OCI-LY1 (cell line): Measurements from ENCODE around the gene PHLDB2.

ENCODE experiments used
- H2AFZ ChIP-seq: fragments of 200-600 bp; sonication (generic), shearing (Covaris generic); 2 replicates; pipeline ENCODE4 v1.6.0; 2014; ENCODE audit warnings: antibody characterized with exemption, mild to moderate bottlenecking, low read length
- H3F3A ChIP-seq: fragments of 200-600 bp; sonication (generic), shearing (Covaris generic); 2 replicates; pipeline ENCODE4 v1.6.0; 2014; ENCODE audit warnings: mild to moderate bottlenecking, antibody characterized with exemption, low read length, moderate library complexity; ENCODE audit not compliant: insufficient read depth
- H3K27ac ChIP-seq: fragments of 200-600 bp; sonication (generic); 2 replicates; pipeline ENCODE4 v1.5.1; 2014; ENCODE audit warnings: low read length, mixed run types, mild to moderate bottlenecking, low read depth; ENCODE audit not compliant: poor library complexity, severe bottlenecking
- H3K27me3 ChIP-seq: fragments of 200-600 bp; sonication (generic); 2 replicates; pipeline ENCODE4 v1.6.0; 2014; ENCODE audit warnings: antibody characterized with exemption, mild to moderate bottlenecking, low read length, moderate library complexity; ENCODE audit not compliant: insufficient read depth
- H3K36me3 ChIP-seq: fragments of 200-600 bp; sonication (generic); 2 replicates; pipeline ENCODE4 v1.6.1; 2014; ENCODE audit warnings: mild to moderate bottlenecking, antibody characterized with exemption, low read length, moderate library complexity, mixed read lengths; ENCODE audit not compliant: insufficient read depth
- H3K4me1 ChIP-seq: fragments of 200-600 bp; sonication (generic); 2 replicates; pipeline ENCODE4 v1.5.1; 2014; ENCODE audit warnings: mild to moderate bottlenecking, low read length, moderate library complexity; ENCODE audit not compliant: insufficient read depth, severe bottlenecking
- H3K4me2 ChIP-seq: fragments of 200-600 bp; sonication (generic), shearing (Covaris generic); 2 replicates; pipeline ENCODE4 v1.6.1; 2014; ENCODE audit warnings: low read length
- H3K4me3 ChIP-seq: fragments of 200-600 bp; sonication (generic); 2 replicates; pipeline ENCODE4 v1.5.1; 2014; ENCODE audit warnings: low read length, low read depth, mild to moderate bottlenecking, mixed read lengths; ENCODE audit not compliant: poor library complexity, severe bottlenecking
- H3K79me2 ChIP-seq: fragments of 200-600 bp; shearing (Covaris generic); 2 replicates; pipeline ENCODE4 v1.6.1; 2016; ENCODE audit warnings: mixed run types, low read length, mixed read lengths; ENCODE audit not compliant: insufficient read depth
- H3K9ac ChIP-seq: fragments of 200-600 bp; sonication (generic), shearing (Covaris generic); 2 replicates; pipeline ENCODE4 v1.6.1; 2014; ENCODE audit warnings: mild to moderate bottlenecking, low read length, mixed read lengths
- H3K9me2 ChIP-seq: fragments of 200-600 bp; sonication (generic), shearing (Covaris generic); 2 replicates; pipeline ENCODE4 v1.6.1; 2014; ENCODE audit warnings: low read depth, mild to moderate bottlenecking, low read length, mixed read lengths
- H3K9me3 ChIP-seq: fragments of 200-600 bp; shearing (Covaris generic); 2 replicates; pipeline ENCODE4 v1.6.1; 2014; ENCODE audit warnings: low read length, mixed read lengths
- H4K20me1 ChIP-seq: fragments of 200-600 bp; sonication (generic), shearing (Covaris generic); 2 replicates; pipeline ENCODE4 v1.6.0; 2016; ENCODE audit warnings: mild to moderate bottlenecking, low read length; ENCODE audit not compliant: insufficient read depth
- CTCF ChIP-seq: fragments of 200-600 bp; sonication (generic), shearing (Covaris generic); IDR thresholded peaks from 2 replicates; pipeline ENCODE4 v1.5.1; 2017; ENCODE audit warnings: mild to moderate bottlenecking, antibody characterized with exemption, low read length, moderate library complexity, mixed read lengths
- EZH2 ChIP-seq: fragments of 200-600 bp; sonication (generic), shearing (Covaris generic); IDR thresholded peaks from 2 replicates; pipeline ENCODE4 v1.8.0; 2017; ENCODE audit warnings: borderline replicate concordance, mixed run types, mild to moderate bottlenecking, antibody characterized with exemption, low read length, moderate library complexity, mixed read lengths

Gene PHLDB2

GRCh38 chr3:112010636-112011035, 151.6 kb downstream of the PHLDB2 start:
- no peak overlapping the region for H3K4me3 ChIP-seq
- no peaks in the 10 kb centered on the region for H3K79me2 ChIP-seq
- no peak overlapping the region for H3K4me2 ChIP-seq

GRCh38 chr3:112011376-112011940, 152.4 kb downstream of the PHLDB2 start:
- H3K27me3 ChIP-seq = no peaks in the 10 kb centered on the region; the same call in 1 of the 2 replicates
- H2AFZ ChIP-seq = no peak overlapping the region
- H3K36me3 ChIP-seq = no peaks in the 10 kb centered on the region
- no peak overlapping the region for H3K4me2 ChIP-seq
- H3K4me1 ChIP-seq = peaks cover 4% of the 10 kb centered on the region
- no peaks in the 10 kb centered on the region for H3F3A ChIP-seq
- no peaks in the 10 kb centered on the region for H3K79me2 ChIP-seq
- TF ChIP-seq EZH2 (no peak), CTCF (no peak)
- no peak overlapping the region for H3K27ac ChIP-seq
- H4K20me1 ChIP-seq = no peaks in the 10 kb centered on the region
- H3K9ac ChIP-seq = no peak overlapping the region
- H3K9me3 ChIP-seq = no peaks in the 10 kb centered on the region
- no peak overlapping the region for H3K4me3 ChIP-seq
- H3K9me2 ChIP-seq = no peaks in the 10 kb centered on the region

More at GRCh38 chr3:112010636-112011035, 151.6 kb downstream of the PHLDB2 start:
- Histone ChIP-seq H3K9me3 (no peaks in the 10 kb centered on the region), H3F3A (no peaks in the 10 kb centered on the region), H3K27me3 (no peaks in the 10 kb centered on the region; the same call in 1 of the 2 replicates), H4K20me1 (no peaks in the 10 kb centered on the region), H3K27ac (no peak overlapping the region), H3K9me2 (no peaks in the 10 kb centered on the region), H3K36me3 (no peaks in the 10 kb centered on the region), H2AFZ (no peak overlapping the region), H3K4me1 (peaks cover 4% of the 10 kb centered on the region), H3K9ac (no peak overlapping the region)
- no peak for TF ChIP-seq CTCF
- TF ChIP-seq EZH2 = no peak

- TF ChIP-seq CTCF = no peak
- TF ChIP-seq EZH2 = no peak
- H3K4me1 ChIP-seq = peaks cover 4% of the 10 kb centered on the region
- no peak overlapping the region for H3K4me3 ChIP-seq
- H3K9me2 ChIP-seq = no peaks in the 10 kb centered on the region
- no peaks in the 10 kb centered on the region for H3F3A ChIP-seq
- no peak overlapping the region for H3K9ac ChIP-seq
- H3K27ac ChIP-seq = no peak overlapping the region
- H3K79me2 ChIP-seq = no peaks in the 10 kb centered on the region
- no peaks in the 10 kb centered on the region for H3K36me3 ChIP-seq
- no peak overlapping the region for H3K4me2 ChIP-seq
- no peaks in the 10 kb centered on the region; the same call in 1 of the 2 replicates for H3K27me3 ChIP-seq
- no peaks in the 10 kb centered on the region for H3K9me3 ChIP-seq
- no peak overlapping the region for H2AFZ ChIP-seq
- no peaks in the 10 kb centered on the region for H4K20me1 ChIP-seq
These were observed 153.3 kb downstream of the PHLDB2 start for GRCh38 chr3:112012205-112012992.
